NCI-H82 treated with DMSO at 0.1 percent for 48 hours (cell line): Measurements from ENCODE around the gene SYNC.

Source experiments
- DNase-seq: peaks from one replicate; lab custom pipeline; 2025; ENCODE audit not compliant: unreplicated experiment; lab: John Stamatoyannopoulos, UW

The SYNC gene

DNA sequence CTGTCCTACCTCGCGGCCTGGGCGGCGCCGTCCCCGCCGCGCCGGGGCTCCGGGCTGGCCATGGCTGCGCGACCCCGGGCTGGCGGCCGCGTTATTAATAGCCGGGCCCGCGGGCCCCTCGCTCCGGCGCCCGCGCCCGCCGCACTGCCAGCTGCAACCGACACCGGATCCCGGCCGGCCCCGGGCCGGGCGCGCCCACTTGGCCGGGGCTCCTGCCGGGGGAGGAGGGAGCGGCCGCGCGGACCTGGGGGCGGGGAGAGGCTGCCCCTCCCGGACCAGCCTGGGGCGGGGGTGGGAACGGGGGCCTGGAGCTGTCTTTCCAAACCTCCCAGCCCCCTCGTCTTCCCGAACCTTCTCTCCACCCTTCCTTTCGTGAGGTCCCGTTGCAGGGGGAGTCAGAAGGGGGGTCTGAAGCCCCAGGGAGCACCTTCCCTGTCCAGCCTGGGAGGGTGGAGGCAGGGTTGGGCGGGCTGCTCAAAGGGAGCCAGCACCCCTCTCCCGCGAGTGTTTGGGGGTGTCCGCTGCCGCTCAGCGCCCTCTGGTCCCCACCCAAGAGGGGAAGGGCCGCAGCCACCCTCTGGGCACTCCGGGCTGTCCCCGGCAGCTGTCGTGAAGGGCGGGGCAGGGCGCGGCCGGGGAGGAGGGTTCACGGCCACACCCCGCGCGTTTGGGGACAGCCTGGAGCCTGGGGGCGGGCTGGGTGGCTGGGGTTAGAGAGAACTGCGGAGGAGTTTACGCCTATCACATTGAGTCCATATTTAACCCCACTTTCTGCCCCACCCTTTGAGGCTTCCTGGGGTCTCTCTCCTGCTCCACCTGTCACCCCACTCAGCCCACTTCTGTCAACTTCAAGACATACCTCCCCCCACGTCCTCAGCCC lies at the start of gene SYNC:
Gene SYNC (minus strand): TSS at position 172 of the 880 bp plus-strand sequence. CDS start 110 bp downstream, at position 62.
- no peak for DNase-seq

DNA sequence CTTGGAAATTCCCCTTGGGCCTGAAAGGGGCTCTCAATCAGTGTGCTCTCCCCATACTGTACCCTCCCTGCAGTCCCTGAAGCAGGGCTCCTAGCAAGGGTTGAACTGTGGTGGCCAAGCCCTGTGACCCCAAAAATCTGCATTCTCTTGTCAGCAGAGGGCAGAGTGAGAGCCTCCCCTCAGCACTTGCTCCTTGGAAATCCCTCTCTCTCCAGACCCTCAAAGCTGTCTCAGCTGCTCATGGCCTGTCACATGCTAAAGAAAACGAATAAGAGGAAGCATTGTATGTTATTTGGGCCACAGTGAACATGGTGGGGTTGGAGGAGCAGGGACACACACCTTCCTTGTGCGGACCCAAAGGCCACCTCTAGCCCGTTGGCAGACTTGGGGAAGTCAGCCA lies 47.2 kb upstream of the SYNC start:
- no peak for DNase-seq

DNA sequence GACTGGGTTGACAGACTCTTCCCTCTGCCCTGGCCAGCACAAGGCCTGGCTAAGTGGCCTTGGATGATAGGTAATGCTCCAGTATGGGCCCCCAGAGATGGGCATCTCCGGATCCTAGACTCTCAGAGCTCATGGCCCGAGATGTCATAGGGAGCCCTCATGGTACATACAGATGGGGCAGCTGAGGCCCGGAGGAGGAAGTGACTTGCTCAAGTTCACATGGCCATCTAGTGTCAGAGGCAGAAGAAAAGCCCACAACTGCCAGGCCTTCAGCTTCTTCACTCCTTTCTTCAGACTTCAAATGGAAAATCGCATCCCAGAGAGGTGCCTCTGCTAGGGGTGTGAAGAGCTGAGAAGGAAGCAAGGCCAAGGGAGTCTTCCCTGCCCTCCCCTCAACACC lies 46.8 kb upstream of the SYNC start:
- no peak for DNase-seq

DNA sequence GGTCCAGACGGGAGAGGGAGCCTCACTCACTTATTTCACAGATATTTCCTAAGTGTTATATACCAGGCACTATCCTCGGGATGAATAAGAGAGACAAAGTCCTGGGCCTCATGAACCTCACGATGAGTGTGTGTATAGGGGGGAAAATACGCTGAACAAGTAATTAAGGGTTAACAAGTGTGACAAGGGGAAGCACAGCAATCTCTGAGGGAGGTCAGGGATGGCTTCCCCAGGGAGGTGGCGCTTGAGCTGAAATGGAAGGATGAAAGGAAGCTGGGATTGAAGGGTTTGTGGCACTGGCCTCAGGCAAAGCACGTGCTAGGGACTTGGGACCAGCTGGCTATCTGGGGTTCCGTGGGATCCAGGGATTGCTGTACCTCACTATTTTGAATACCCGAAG lies 46.4 kb upstream of the SYNC start:
- DNase-seq = no peak

DNA sequence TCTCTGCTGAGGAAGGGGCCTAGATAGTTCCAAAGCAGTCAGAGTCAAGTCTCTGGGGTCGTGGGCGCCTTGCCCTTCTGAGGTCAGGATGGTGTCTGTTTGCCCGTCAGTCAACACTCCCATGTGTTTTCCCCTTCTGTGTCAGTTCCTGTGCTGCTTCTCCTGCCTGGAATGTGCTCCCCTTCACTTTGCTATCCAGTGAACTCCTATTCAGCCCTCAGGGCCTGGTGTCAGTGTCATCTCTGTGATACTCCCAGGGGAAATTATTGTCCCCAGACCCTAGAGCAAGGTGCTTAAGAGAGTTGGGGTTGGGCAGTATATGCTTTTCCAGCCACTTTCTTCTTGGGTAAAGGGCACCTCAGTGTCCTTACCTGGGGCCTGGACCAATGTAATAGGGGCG lies 45.8 kb upstream of the SYNC start:
- DNase-seq = no peak

DNA sequence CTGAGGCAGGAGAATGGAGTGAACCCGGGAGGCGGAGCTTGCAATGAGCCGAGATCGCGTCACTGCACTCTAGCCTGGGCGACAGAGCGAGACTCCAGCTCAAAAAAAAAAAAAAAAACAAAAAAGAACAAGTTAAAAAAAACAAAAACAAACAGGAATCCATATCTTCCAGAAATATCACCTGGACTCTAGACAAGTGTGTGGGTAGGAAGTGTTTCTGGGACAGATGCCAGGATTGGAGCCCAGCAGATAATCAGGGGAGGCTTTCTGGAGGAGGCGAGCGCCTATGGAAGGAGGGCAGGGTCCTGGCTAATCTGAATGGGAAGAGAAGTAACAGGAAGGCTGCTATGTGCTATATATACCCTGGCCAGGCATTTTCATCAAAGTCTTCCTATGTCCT lies 43.6 kb upstream of the SYNC start:
- no peak for DNase-seq

DNA sequence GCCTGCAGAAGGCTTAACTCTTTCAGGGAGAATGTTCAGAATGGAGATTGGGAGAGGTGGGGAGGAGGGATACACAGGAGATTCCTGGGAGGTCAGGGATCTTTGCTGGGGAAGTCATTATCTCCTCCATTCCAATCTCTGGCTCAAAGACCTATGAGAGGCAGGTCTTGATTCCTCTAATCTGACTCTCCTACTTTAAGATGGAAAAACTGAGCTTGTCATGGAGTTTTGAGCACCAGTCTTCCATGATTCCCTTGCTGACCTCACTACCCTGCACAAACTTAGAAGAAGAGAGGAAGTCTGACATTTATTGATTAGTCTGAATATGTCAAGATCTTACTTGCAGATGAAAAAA lies 41.5 kb upstream of the SYNC start:
- DNase-seq = no peak

DNA sequence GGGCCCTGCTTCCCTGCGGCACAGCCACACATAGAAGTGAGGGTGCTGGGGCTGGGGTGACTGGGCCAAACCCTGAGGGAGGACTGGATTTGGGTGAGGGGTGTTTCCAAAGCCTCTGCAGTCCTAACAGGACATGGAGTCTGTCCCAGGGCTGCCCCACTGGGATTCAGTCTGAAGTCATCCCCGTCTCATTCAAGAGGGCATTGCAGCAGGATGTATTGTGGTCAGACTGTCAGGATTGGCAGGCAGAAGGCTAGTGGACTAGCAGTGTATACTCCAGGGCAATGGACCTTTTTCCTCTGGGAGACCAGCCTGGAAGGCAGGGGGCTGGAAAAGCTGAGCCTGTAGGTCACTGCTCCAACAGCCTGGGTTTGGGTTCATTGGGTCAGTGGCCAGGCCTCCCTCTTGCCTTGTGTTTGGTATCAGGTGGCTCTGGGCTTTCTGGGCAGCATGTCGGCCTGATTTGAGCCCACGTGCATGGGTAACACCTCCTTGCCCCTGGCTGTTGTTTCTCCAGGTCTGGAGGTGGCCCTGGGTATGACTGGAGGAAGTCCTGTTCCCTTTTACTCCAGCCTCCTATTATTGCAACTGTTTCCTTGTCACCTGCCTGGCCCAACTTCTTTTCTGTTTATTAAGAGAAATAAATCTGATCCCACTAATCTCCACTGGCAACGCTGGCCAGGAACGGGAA lies 41.0 kb upstream of the SYNC start:
- peak; percentile 47 for DNase-seq

DNA sequence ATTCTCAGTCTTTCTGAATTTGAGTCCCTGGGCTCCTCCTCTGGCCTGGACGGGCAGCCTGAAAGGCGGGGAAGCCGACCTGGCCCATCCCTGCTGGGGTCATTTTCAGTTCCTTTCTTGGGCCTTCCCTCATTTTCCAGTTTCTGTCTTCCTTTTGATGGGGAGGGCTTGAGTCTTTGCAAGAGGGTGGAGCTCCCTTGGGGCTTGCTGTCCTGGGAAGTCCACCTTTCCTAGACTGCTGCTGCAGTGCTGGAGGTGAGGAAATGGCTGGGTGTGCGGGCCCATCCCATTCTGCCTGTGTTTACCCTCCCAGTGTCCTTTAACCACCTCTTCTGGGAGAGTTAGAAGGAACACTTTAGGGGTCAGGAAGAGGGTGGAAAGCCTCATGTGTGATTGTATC lies 40.4 kb upstream of the SYNC start:
- DNase-seq = no peak

DNA sequence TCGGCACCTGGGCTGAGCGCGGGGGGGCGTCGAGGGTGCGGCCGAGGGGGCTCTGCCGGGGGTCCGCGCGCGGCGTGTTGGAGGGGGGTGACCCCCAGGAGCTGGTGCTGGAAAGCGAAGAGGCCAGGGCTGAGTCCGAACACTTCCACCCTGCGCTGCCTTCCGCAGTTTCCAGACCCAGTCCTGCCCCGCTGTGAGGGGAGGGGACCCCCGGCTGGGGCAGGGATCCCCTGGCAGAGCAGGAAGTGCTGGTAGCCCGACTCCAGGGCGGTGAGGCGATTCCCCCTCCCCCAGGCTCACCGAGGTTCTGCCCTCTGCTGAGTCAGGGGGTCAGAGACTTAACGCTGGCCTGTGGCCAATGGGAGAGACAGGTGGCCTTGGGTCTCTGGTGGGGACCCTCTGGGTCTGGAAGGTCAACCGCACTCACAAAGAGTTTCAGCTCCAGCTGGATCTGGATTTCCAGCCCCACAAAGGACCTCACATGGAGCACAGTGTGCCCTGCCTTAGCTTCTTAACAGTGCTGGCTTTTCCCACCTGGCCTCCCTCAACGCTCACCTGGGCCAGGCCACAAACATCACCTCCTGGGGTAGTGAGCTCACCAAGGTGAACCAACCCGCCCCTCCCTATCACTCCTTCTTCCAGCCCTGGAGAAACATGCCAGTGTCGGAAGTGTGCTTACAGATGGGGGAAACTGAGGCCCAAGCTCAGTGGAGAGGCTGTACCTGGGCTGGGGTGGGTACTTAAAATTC lies 39.8 kb upstream of the SYNC start:
- DNase-seq = no peak

DNA sequence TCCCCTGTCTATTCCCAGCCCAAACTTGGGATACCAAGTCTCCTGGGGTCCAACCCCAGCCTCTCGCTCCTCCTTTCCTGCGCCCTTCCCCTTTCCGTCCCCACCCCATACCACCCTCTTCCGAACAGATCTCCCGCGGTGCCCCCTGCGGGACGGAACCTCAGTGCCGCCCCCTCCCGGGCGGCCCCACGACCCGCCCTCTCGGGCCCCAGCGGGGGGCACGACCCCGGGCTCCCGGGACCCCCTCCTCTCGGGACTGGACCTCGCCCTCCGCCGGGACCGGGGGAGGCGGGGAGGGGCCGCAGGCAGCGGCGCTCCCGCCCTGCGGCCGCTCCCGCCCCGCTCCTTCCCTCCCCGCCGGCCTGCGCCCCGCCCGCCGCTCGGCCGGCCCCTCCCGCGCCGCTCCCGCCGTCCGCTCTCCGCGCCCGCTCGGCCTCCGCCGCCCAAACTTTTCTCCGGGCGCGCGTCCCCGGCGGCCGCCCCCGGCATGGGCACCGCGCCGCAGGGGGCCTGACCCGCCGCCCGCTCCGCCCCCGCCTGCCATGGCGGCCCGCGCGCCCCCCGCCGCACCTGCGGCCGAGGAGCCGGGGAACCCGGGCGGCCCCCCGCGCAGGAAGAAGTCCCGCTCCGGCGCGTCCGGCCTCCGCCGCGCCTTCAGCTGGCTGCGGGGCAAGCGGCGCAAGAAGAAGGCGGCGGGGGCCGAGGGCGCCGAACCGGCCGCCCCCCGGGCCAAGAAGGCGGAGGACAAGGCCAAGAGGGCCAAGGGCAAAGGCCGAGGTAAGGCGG lies 39.0 kb upstream of the SYNC start:
- no peak for DNase-seq

DNA sequence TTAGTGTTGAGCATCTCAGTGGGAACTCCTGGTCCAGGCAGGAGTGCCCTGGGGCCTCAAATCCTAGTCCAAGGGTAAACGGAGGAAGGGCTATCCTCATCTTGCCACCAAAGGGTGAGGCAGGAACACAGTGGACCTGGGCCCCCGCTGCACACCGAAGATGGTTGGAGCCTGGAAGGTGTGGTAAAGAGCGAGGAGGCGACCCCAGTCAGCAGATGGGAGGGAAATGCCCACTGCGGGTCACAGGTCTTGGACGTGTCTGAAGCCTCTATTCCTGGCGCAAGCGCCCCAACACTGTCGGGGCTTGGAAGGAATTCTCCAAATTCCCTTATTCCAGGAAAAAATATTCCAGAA lies 38.5 kb upstream of the SYNC start:
- DNase-seq = no peak

DNA sequence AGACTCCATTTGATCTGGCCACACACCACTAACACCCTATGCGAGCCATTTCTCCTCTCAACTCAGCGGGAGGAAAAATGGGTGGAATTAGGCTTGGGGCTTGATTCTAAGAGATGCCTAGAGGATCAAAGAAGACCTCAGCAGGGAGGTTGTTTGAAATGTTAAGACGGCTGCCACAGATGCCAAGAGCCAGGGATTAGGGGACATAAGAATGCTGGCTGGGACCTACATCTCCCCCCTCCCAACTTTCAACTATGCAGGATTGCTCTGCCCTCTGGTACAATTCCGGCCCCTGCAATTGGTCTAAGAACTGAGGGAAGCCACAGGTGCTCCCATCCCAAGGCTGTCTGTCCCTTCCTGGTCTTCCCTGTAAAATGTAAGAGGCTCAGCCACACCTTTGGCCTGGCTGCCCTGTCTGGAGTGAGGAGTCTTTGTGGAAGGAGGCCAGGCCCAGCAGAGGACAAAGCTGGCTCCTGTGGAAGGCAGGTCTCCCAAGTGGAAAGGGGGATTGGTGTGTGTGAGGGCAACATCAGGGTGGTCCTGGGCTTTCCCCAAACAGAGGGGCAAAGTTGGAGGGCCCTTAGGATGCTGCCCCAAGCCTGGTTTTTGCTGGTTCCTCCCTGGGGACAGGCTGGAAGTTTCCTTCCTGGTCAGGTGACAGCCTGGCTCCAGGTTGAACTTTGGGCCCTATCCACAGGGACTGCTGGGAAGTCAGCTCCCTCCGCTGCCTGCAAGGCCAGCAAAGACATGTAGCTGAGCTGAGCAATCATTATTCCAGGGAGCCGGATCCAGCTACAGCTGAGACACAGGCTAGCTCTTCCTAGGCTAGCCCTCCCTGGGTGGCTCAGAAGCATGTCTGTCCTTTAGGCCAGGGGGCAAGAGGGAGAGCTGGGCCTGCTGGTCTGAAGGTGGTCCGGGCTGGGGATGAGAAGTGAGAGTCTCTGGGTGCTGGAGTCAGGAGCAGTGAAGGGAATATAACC lies 34.5 kb upstream of the SYNC start:
- DNase-seq = no peak

DNA sequence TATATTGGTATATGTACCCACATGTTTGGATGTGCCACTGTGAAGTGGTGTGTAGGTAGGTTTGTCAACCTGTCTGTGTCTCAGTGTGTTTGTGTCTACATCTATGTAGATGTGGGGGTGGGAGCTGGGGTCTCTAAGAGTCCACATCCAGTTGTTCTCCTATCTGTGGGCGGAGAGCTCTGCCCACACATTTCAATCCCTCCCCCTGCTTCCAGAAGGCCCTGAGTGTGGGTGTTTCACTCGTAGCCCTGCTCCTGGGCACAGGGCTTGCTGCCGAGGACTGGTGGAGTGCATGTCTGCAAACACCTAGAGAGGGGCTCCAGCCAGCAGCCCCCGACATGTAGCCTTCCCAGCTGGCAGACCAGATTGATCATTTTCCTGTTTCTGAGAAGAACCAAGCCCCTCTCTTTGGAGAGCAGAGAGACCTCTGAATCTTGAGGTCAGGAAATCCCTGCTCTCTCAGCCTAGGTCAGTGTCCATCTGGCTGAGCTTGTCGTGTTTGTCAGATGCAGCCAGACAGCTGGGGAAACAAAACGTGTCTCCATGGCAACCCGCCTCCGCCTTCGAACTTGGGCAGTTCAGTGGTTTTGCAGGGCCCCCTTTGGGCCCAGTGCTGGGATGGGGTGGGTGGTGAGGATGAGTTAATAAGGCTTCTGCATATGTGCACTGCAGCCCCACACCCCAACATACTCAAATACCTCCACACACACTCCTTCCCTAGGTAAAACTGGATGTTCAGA lies 31.2 kb upstream of the SYNC start:
- no peak for DNase-seq

DNA sequence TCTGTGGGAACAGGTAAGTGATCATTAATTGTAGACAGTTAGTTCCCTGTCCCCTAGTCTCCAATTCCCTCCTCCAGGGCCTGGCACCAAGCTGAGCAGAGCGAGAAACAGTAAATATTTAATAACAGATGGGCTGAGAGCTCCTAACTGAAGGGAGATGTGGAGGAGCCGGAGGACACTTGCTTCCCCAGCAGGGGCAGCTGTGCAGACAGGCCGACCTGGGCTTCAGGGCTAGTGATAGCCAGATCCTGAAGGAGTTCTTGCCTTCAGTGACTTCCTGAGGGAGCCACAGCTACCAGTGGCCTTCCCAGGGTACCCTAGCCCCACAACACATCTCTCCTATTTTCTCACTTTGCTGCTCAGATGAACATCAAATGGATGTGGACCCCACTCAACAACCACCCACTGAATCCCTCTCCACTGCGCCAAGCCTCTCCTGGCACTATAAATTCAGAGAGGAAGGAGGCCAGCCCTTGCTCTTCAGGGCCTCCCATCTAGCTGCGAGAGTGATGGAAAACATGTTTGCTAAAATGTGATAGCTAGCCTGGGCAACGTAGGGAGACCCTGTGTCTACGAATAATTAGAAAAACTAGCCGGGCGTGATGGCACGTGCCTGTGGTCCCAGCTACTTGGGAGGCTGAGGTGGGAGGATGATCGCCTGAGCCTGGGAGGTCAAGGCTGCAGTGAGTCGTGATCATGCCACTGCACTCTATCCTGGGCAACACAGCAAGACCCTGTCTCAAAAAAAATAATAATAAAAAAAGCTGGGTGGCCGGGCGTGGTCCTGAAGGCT lies 26.9 kb upstream of the SYNC start:
- DNase-seq = no peak

DNA sequence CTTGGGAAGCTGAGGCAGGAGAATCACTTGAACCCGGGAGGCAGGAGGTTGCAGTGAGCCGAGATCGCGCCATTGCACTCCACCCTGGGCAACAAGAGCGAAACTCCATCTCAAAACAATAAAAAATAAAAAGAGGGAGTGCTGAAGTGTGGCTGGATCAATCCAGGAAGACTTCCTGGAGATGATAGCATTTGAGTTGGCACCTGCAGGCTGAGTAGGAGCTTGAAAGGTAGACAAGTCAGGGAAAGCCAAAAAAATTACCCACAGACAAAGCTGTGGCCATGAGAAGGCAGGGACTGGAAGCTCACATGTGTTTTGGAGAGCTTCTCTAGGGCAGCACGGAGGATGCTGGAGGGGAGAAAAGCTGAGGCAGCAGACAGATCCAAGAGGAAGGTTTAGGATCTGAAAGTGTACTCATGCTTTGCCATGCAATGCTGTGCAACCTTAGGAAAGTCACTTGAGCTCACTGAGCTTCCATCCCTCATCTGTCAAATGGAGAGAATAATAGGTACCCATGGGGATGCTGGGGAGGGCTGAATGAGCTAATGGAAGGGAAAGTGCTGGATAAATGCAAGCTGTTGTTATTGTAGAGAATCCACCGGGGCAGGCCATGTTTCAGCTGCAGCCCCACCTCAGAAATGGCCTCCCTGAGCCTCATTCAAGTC lies 26.0 kb upstream of the SYNC start:
- no peak for DNase-seq

DNA sequence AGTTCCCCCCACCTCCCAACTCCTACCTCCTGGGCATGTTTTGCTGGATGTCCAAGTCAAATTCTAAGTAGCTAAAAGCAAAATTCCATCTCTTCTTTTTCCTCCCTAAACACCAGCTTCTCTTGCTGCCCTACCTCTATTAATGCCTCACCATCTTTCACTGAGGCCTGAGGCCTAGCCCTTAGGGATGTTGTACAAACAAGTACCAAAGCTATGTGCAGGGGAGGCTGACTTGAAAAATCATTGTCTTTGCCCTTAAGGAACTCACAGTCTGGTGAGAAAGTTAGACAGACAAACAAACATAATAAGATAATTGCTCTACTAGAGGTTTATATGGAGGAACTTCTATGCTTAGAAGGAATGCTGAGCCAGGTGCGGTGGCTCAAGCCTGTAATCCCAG lies 25.3 kb upstream of the SYNC start:
- no peak for DNase-seq

DNA sequence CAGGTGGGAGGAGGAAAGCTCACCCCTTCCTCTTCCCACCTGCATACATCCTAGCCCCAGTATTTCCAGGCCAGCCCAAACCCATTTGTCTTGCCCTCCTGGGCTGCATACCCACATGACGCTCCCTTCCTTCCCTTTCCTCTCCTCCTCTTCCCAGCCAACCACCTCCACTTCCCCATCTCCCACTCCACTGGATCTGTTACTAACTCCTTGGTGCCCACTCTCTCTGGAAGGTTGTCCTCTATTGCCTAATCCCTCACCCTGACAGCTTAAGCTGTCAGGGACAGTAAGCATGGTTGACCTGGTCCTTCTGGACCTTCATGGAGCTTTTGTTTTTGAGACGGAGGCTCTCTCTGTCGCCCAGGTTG lies 23.0 kb upstream of the SYNC start:
- DNase-seq = no peak
